GM19452 (cell line): ENCODE results near the gene PGAP2.
A peak's percentile ranks its signal among the peaks of the same experiment; 100 is the strongest.

Experiments used
- ATAC-seq: cut with Tn5 transposase; IDR thresholded peaks from one replicate; pipeline ENCODE4 v1.9.1; 2021; ENCODE audit not compliant: unreplicated experiment

The PGAP2 gene

DNA sequence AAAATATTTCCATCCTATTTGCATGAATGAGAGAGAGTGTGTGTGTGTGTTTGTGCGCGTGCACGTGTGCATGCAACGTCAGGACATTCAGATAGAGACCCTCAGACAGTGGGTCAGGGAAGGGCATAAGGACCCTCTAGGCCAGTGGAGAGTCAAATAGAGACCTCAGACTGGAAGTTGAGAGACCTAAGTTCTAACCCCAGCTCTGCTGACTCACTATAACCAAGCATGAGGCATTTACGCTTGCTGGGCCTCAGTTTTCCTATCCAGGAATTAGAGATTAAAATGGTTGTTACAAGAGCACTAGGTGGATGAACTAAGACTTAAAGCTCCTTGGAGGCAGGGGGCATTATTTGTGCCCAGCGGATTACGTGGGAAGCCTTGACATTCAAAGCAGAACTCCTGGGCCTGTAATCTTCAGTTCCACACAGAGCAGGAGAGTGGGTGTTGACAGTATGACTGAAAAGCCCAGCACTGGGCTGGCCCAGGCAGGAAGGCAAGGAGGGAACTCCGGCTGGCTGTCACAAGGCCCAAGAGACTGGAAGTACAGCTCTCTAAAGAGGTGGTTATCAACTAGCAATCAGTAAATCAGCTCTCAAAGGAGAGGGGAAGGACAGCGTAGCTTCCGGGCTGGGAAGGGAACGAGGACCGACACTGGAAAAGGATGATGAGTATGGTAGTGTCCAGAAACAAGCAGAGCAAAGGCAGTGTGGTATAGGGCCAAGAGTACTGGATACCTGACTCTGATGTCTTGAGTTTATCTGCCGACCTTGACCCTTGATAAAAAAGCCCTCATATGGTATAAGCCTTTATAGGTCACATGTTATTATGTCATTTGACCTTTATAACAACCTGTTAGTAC, 23.2 kb downstream of the PGAP2 start:
- no peak for ATAC-seq

DNA sequence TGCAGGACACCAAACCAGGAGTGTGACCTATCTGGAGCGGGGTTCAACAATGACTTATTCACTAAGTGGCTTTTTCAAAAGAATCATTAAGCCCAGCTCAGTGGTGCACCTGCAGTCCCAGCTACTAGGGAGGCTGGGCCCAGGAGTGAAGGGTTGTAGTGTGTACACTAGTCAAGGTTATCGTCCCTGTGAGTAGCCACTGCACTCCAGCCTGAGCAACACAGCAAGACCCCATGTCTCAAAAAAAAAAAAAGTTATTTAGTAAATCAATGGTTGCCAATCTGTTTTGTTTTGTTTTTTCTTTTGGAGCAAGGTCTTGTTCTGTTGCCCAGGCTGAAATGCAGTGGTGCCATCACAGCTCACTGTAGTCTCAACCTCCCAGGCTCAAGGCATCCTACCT, 24.5 kb downstream of the PGAP2 start:
- no peak for ATAC-seq

DNA sequence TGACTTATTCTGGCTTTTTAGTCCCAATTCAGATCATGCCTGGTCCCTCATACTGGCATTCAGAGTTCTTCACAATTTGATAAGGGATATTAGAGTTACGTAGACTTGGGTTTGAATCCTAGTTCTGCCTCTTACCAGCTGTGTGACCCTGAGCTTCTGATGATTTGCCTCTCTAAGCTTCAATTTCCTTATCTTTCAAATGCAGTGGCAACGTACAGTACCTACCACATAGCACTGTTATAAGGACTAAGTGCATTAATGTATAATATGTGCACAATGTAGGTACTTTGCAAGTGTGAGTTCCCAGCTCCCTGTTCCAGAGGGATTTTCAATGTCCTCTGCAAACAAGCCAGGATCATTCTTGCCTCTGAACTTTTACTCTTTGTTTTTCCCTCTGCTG, 25.1 kb downstream of the PGAP2 start:
- no peak for ATAC-seq

DNA sequence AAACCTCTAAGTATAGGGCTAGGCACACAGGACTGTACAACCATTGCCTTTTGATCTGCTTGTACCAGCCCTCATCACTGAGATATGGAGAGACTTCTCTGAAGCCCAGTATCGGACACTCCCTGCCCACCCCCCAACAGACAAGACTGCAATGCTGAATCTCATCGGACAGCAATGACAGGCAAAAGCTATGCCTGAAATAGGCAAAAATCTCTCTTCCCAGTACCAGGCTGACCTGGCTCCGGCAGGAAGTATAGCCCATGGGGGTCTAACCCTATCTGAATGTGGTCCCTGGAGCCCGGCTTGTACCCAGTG, 25.9 kb downstream of the PGAP2 start:
- ATAC-seq, result no peak

DNA sequence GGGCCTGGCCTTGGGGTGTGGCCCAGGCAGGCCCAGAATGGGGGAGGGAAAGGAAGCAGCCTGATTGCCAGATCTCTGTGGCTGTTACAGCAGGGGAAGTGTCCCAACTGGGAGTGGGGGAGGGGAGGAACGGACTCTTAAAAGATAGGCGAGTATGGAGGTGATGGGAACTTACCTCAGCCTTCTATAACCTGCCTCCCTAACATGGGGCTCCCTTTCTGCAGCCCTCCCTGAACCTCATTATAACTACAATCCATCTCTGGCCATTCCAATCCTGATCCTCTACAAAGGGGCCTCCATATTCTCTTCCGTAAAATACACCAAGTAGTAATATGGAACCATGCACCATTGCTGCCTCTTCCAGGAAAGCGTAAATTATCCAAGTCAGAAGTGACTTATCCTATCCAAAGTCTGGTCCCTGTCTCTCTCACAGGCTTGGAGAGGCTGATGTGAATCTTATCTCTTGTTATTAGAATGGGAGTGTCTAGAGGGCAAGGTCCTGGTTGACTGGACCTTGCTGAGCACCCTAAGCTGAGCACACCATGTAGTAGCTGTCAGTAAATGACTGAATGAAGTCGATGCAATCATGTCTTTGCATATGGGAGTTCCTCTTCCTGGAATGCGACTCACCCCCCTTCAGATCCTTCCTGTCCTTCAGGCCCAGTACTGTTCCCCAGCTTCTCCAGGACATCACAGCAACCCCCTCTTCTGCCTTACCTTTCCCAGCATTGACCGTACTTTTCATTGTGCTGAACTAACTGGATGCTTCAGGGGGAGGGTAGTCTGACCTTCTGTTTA, 26.5 kb downstream of the PGAP2 start:
- no peak for ATAC-seq

DNA sequence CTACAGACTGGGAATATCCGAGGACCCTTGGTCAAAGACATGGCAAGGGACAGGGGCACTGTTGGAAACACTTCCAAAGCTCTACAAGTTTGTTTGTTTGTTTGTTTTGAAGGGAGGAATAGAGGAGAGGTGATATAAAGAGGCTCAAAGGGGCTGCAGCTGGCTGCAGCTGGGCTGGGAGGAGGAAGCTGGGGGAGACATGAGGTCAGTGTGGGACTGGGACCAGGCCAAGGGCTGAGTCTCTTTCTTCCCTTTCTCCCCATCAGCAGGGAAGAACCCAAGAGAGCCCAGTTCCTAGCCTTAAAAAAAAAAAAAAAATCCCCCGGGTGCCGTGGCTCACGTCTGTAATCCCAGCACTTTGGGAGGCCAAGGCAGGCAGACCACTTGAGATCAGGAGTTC, 27.4 kb downstream of the PGAP2 start:
- ATAC-seq, result no peak

DNA sequence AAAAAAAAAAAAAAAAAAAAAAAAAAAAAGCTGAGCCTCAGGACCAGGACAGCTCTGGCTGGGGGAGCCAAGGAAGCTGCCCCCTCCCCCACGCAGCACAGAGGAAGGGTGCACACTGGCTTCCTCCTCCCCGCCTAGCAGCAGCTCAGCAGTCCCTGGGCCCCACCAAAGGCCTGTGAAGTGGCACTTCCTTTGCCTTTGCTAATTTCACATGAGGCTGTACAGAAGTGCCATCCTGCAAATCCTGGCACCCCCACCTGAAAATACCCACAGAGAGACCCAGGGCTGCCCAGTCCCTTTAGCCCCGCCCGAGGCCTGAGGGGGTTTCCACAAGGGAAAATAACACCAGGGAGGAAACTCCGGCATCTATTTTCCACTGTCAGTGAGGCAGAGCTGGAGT, 28.5 kb downstream of the PGAP2 start:
- ATAC-seq, result no peak

DNA sequence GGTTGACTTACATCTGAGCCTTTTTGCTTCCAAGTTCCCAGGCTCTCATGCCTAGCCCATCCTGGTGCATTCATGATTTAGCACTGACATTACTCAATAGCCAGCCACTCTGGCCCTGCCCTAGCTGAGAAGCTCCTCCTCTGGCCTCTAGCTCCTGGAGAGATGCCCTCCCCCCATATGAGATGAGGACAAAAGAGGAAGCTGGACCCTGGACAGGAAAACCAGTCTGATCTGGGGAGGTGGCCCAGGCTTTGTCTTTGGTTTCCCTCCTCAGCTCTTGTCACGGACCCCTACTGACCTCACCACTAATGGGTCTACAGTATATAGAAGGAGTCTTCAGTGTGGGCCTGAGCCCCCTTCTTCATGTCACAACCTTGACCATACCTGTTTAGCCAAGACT, 29.4 kb downstream of the PGAP2 start:
- no peak for ATAC-seq

DNA sequence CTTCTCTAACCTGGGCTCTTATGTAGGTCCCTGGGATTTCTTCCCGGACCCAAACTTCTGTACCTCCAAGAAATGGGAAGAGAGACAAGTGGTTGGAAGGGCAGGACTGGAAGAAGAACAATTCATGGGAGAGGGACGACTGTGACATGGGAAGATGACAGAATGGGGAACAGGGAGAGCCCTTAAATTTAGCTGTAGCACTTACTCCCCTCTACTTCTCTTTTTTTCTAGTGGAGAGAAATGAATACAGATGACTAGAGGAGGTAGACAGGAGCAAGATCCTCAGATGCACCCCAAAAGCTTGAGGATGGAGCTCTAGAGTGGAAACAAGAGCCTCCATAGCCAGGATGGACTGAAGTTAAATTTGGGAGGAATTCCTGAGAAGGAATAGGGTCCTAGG, 30.1 kb downstream of the PGAP2 start:
- no peak for ATAC-seq

DNA sequence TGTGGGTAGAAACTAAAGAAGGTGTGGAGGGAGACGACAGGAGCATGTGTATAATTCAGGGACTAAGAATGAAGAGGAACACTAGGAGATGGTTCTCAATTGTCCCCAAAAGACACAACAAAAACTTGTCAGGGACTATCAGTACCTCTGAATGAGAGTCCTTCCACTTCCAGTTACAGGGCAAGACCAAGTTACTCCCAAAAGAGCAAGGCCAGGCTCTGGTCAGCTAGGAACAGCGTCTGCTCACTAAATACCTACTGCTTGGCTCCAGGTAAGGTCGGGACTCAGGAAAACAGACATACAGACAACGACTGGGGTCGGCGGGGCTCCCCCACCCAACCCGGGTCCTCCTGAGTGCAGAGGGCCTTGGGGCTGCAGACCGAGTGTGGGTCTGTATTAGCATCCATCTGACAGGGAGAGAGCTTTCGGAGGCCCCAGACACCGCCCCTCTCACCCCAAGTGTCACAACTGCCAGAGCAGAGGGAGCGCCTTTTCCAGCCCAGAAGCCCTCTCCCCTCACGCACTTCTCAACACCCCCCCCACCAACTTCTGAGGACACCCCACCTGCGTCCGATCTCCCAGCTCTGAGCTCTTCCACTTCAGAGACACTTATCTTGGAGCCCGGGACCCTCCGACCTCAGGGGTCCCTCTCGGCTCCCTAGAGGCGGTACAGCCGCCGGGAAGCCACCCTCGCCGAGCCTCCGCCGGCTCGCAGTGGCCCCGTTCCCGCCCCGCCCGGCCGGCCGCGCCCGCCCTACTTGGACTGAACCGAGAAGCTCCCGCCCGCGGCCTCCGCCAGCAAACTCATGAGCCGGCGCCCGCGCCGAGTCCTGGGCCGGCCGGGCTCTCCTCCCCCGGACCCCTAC, 31.9 kb downstream of the PGAP2 start:
- peak; percentile 1 for ATAC-seq

DNA sequence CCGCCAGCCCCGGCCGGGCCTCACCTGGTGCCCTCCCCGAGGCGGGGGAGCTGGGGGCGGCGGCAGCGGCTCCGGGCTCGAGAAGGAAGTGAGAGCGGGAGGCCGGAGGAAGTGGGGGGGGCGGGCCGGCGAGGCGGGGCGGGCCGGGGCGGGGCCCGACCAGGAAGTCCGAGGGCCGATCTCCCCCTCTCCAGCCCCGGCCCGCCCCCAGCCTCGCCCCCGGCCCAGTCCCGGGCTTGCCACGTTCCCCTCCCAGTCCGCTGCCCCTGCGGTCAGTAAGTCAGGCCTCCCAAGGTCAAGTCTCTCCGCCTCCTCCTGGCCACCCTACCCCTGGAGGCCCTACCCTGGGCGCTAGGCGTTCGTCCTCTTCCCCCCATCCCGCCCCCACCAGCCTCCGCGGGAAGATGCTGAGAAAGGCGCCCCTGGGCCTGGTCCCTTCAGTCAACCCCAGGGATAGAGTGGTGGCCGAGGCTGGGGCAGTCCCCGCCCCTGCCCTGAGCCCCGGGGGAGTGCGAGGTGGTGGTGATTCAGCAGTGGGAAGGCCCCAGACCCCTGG, 32.6 kb downstream of the PGAP2 start, which contains the start of gene RHOG:
Gene RHOG, minus strand, starts transcription at position 90 of the 556 bp plus-strand sequence. CDS start 12,821 bp downstream, outside the sequence.
- ATAC-seq, result peak; percentile 51

DNA sequence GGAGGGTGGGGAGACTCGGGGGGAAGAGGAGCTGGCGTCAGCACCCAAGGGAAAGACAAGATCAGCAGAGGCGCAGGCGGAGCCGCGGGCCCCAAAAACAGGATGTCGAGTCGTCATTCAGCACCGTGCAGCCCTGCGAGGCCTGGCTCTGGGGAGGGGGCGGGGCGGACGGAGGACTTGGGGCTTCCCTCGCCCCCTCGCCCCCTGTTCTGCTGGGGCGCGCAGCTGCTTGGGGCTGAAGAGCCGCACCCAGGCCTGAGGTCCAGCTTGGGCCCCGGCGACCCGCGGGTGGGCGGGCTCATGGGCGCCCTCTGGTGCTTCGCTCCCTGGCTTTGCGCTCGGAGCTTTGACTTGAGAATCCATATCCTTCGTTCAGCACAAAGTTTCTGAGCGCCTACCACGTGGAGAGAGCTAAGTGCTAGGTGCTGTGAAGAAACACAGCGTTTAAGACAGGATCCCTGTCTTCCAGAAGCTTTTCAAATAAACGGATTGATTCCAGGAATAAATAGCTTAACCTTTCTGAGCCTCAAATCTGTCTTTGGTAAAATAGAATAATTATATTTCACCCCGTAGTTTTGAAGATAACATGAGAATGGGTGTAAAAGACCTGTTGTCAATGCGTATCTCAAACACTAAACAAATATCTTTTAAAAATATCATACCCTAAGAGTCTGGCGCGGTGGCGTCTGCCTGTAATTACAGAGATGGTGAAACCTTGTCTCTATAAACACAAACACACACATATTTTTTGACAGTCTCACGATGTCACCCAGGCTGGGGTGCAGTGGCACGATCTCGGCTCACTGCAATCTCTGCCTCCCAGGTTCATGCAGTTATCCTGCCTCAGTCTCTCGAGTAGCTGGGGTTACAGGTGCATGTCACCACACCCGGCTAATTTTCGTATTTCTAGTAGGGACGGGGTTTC, 33.3 kb downstream of the PGAP2 start:
- ATAC-seq, result peak; percentile 56

DNA sequence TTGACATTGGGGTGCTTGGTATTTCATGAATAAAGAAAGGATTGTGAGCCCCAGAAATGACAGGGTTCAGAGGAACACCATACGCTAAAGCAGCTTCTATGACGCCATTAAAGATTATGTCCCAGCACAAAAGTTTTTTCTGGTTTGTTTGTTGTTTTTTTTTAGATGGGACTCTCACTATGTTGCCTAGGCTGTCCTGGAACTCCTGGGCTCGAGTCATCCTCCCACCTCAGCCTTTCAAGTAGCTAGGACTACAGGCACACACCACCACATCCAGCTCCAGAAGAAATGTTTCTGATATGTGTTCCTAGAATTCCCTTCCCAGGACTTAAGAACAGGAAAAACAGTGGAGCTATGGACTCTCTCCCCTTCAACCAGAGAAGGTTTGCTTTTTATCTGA, 35.0 kb downstream of the PGAP2 start:
- no peak for ATAC-seq

DNA sequence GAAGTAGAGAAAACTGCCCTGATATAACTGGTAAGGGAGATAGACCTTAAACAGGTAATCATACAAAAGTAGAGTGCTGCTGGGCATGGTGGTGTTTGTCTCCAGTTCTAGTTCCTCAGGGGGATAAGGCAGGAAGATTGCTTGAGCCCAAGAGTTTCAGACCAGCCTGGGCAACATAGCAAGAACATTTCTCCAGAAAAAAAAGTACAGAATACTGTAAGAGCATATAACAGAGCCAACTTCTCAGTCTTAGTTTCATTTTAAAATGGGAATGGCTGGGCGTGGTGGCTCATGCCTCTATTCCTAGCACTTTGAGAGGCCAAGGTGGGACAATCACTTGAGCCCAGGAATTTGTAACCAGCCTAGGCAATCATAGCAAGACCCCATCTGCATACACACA, 36.9 kb downstream of the PGAP2 start:
- no peak for ATAC-seq

DNA sequence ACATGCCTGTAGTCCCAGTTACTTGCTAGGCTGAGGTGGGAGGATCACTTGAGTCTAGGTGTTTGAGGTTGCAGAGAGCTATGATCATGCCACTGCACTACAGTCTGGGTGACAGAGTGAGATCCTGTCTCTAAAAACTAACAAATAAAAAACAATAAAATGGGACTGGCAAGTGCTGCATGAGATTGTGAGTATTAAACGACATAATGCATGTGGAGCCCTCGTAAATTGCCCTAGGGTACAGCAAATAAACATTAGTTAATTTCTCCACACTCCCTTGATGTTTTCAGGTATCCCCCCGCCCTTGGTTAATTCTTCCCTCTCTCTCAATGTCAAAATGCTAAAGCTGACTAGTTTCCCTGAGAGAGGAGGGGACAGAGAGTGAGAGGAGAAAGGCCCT, 37.3 kb downstream of the PGAP2 start:
- no peak for ATAC-seq

DNA sequence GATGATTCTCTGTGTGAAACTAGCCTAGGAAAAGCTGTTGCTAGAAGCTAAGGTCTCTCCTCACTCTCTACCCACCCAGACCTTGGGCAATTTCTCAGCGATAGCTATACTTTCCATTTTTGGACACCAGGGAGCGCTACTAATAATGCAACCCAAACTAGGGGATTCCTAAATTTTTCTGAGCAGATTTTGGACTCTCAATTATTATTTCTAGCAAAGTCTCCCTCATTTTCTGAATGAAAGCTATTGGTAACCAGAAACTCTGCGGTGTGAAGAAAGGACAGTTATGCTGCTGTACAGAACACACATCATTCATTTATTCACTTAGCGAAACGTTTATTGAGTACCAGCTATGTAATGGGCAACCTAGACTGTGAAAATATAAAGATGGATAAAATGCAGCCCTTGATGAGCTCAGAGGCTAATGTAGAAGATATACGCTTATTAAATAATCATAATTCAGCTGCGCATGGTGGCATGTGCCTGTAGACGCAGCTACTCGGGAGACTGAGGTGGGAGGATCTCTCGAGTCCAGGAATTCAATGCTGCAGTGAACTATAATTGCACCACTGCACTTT, 41.0 kb downstream of the PGAP2 start:
- peak; percentile 52 for ATAC-seq

DNA sequence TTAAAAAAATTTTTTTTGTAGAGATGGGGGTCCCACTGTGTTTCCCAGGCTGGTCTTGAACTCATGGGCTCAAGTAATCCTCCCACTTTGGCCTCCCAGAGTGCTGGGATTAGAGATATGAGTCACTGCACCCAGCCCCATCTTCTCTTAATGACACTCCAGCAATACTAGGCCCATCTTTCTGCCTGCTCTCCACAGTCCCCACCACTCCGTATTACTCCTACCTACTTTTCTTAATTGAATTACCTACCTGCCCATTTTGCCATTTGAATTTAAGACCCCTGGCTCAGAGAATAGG, 45.1 kb downstream of the PGAP2 start:
- no peak for ATAC-seq

DNA sequence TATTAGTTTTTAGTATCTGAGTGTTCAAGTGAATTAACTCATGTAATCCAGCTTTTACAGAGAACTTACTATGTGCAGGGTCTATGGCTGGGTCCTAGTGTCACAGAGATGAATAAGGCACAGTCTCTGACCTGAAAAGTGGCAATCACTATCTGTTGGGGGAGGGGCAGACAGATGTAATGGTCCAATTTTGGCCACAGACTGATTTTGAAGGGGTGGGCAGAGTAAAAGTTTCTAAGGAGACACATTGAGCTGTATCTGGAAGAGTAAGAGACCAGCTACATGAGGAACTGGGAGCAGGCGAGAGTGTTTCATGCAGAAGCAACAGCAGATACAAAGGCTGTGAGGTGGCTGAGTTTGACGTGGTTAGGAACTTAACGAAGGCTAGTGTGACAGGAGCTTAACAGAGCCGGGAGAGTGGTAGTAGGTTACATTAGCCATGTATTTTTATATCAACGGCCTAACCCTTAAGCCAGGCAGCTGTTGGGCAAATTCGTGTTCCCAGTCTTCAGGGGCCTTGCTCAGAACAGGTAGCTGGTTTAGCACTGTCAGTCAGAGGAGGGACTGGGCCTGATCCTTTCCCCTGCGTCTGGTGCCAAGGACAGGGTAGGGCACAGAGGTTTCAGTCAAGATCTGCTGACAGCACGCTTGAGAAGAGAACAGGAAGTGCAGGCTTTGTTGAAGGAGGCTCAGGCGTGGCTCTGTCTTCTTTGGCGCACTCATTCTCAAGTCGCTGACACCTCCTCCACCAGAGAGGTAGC, 45.7 kb downstream of the PGAP2 start:
- peak; percentile 38 for ATAC-seq

DNA sequence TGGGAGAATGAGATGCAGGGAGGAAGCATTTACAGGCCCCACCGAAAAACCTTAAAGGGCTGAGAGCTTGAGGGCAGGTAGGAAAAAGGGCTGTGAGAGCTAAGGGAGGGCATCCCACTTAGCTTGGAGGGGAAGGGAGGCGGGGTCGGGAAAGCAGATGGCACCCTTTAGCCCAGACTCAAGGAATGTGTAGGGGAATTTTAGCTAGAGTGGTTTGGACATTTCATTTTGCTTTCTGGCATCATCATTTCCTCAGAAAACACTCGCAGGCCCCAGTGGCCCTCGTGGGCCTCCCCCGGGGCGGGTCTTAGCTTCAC, 46.3 kb downstream of the PGAP2 start:
- no peak for ATAC-seq
